ENCODE results near the gene CDX1.

Gene CDX1

DNA sequence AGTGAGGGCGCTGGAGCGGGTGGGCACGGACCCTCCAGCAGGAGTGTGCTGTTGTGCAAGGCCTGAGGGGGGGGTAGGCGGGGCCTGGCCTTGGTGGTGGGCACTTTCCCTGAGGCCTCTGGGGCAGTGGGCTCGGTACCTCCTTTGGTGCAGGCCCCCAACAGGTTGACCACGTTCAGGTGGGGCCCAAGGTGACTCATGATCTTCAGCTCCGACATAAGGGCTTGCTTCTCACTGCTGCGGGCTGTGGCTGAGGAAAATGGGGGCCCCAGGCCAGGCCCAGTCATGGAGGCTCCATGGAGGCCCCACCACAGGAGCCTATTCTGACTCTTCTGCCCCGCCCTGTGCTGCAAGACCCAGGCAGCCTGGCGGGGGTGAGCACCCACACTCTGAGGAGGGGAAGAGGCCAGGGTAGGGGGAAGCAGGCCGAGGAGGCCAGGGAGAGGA lies 42.4 kb upstream of the CDX1 start:
- no peaks in the 10 kb centered on the region for H3K4me1 ChIP-seq
- TF ChIP-seq, protein P1, sequence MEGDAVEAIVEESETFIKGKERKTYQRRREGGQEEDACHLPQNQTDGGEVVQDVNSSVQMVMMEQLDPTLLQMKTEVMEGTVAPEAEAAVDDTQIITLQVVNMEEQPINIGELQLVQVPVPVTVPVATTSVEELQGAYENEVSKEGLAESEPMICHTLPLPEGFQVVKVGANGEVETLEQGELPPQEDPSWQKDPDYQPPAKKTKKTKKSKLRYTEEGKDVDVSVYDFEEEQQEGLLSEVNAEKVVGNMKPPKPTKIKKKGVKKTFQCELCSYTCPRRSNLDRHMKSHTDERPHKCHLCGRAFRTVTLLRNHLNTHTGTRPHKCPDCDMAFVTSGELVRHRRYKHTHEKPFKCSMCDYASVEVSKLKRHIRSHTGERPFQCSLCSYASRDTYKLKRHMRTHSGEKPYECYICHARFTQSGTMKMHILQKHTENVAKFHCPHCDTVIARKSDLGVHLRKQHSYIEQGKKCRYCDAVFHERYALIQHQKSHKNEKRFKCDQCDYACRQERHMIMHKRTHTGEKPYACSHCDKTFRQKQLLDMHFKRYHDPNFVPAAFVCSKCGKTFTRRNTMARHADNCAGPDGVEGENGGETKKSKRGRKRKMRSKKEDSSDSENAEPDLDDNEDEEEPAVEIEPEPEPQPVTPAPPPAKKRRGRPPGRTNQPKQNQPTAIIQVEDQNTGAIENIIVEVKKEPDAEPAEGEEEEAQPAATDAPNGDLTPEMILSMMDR (IDR thresholded peaks at IDR 0.05; ENCODE audit: low read depth, low read length) = no peak

DNA sequence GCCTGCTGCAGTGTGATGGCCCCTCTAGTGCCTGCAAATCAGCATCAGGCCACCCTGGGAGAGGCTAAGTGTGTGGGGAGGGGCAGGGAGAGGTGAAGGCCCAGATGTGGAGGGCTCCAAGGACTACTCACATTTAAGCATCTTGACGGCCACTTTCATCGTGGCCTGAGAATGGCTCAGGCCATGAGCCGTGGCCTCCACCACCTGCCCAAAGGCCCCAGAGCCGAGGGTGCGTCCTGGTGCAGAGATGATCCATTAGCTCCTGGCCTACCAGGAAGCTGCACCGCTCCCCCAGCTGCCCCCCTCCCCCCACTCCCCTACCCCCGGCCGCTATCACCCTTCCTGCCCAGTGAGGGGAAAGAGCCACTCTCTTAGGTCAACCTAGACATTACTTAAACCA lies 42.0 kb upstream of the CDX1 start:
- no peaks in the 10 kb centered on the region for H3K9me3 ChIP-seq
- H3K4me3 ChIP-seq (ENCODE audit: low read depth, low read length) = no peak overlapping the region
- TF ChIP-seq, protein P1 (IDR thresholded peaks at IDR 0.05; ENCODE audit: low read depth, low read length) = no peak
- no peak for DNase-seq
- peaks cover 20% of the 10 kb centered on the region for H3K36me3 ChIP-seq
- H3K27me3 ChIP-seq = no peaks in the 10 kb centered on the region
- no peaks in the 10 kb centered on the region for H3K4me1 ChIP-seq

More for the DNA sequence above, 42.4 kb upstream of the CDX1 start:
- Histone ChIP-seq H3K4me3 (ENCODE audit: low read depth, low read length) (no peak overlapping the region), H3K36me3 (peaks cover 15% of the 10 kb centered on the region), H3K27me3 (no peaks in the 10 kb centered on the region), H3K9me3 (no peaks in the 10 kb centered on the region)
- DNase-seq = no peak

DNA sequence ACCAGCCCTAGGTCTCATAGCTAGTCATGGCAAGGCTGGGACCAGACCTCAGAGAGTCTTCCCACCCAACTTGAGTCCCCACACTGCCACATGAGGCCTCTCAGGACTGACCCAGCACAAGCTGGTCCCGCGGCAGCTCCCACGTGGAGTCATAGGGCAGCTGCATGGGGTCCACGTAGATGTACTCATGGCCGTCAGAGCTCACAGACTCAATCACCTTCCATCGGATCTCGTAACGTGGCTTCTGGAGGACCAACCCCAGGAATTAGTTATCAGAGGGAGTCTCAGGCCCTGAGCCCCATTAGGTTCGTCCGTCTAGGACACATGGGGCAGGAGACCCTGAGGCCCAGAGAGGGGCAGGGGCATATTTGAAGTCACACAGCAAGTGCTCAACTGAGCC lies 41.2 kb upstream of the CDX1 start:
- H3K27me3 ChIP-seq = no peaks in the 10 kb centered on the region
- peaks cover 21% of the 10 kb centered on the region for H3K36me3 ChIP-seq
- H3K9me3 ChIP-seq = no peaks in the 10 kb centered on the region
- no peak for DNase-seq
- H3K4me3 ChIP-seq (ENCODE audit: low read depth, low read length) = no peak overlapping the region
- H3K4me1 ChIP-seq = no peaks in the 10 kb centered on the region
- TF ChIP-seq, protein P1 (IDR thresholded peaks at IDR 0.05; ENCODE audit: low read depth, low read length) = no peak

DNA sequence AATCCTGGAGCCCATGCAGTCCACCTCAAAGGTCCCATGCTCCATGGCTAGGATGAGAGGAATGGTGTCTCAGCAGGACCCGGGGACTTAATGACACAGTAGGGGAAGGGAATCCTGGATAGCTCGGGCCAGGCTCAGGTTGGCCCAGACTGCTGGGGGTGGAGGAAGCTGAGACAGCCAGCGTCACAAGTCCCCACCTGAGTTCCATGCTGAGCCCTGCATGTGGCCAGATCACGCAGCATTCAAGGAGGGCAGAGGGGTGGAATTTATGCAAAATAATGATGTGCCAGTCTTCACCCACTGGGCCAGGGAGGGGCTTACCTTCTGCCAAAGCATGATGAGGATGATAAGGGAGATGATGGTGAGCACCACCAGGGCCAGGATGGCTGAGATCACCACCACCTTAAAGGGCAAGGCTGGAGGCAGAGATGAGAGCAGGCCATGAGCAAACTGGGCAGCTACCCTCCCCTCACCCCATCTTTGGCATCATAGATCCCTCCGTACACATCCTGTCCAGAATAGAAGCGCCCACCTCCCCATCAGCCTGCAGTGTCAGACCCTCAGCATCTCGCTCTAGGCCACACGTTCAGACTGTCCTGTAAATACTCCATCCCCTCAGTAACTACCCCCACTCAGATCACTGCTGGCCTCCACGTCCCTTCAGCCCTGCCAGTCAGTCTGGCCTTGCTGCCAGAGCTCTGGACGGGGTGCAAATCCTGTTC lies 40.2 kb upstream of the CDX1 start:
- no peak for DNase-seq
- H3K4me3 ChIP-seq (ENCODE audit: low read depth, low read length) = no peak overlapping the region
- H3K4me1 ChIP-seq = no peaks in the 10 kb centered on the region
- no peaks in the 10 kb centered on the region for H3K9me3 ChIP-seq
- H3K36me3 ChIP-seq = peaks cover 21% of the 10 kb centered on the region
- H3K27me3 ChIP-seq = no peaks in the 10 kb centered on the region
- TF ChIP-seq, protein P1 (IDR thresholded peaks at IDR 0.05; ENCODE audit: low read depth, low read length) = no peak

DNA sequence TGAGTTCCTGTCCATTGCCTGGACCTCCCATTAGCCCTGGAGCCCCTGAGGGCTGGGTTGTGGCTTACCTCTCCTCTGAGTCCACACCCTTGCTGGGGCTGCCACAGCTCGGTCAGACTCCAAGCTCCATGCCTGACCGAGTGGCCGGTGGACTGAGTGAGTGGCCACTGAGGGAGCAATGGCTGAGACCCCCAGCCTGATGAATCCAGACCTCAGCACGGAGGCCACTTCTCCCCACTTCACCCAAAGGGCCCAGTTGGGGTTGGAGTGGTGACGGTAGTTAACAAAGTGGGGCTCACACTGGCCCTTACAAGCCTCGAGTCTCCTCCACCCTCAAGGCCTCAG lies 39.7 kb upstream of the CDX1 start:
- Histone ChIP-seq H3K36me3 (peaks cover 22% of the 10 kb centered on the region), H3K4me1 (no peaks in the 10 kb centered on the region)
- no peak for DNase-seq

DNA sequence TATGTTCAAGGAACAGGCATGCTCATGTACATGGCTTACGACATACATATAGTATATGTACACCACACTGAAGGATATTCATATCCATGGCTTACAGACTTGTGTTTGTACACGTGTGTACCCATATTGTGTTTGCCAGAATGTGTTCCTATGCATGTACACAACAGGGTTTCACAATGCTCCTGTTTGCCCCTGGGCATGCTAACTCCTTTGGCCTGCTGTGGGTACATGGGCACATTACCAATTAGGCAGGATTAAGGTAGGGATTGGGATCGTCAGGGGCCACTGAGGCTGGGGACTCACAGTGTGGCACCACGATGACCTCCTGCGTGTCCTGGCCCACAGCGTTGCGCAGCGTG lies 37.1 kb upstream of the CDX1 start:
- no peak overlapping the region for H3K4me3 ChIP-seq (ENCODE audit: low read depth, low read length)
- no peaks in the 10 kb centered on the region for H3K27me3 ChIP-seq
- H3K4me1 ChIP-seq = no peaks in the 10 kb centered on the region
- TF ChIP-seq, protein P1 (IDR thresholded peaks at IDR 0.05; ENCODE audit: low read depth, low read length) = no peak
- no peak for DNase-seq
- no peaks in the 10 kb centered on the region for H3K9me3 ChIP-seq
- H3K36me3 ChIP-seq = peaks cover 22% of the 10 kb centered on the region

More for the DNA sequence above, 39.7 kb upstream of the CDX1 start:
- TF ChIP-seq, protein P1 (IDR thresholded peaks at IDR 0.05; ENCODE audit: low read depth, low read length) = no peak
- no peaks in the 10 kb centered on the region for H3K9me3 ChIP-seq
- no peaks in the 10 kb centered on the region for H3K27me3 ChIP-seq
- H3K4me3 ChIP-seq (ENCODE audit: low read depth, low read length) = no peak overlapping the region
